Transverse colon (tissue), 4 donors: ENCODE data around the gene PTPRN2. TPM values are rescaled to one million over a fixed set of nuclear protein-coding genes. Genes with fewer than 3 reads are reported as not detected.

Experiments
- DNase-seq: peaks from one replicate; pipeline ENCODE4 v3.0.0-alpha.2; 2019
- H3K27ac ChIP-seq, 4 donors: fragments of 200-600 bp; sonication (generic); 2 replicates each; pipeline ENCODE4 v1.5.1; 2016 to 2018; ENCODE audit warnings: inconsistent platforms in 4 of 4
- H3K27me3 ChIP-seq: fragments of 200-600 bp; sonication (generic); 2 replicates; pipeline ENCODE4 v1.5.1; 2017; ENCODE audit warnings: inconsistent platforms
- H3K36me3 ChIP-seq, 4 donors: fragments of 200-600 bp; sonication (generic); 2 replicates each; pipeline ENCODE4 v1.5.1; 2017 to 2019; ENCODE audit warnings: inconsistent platforms in 4 of 4
- H3K4me1 ChIP-seq, 4 donors: fragments of 200-600 bp; sonication (generic); 2 replicates each; pipeline ENCODE4 v1.5.1; 2017 to 2020; ENCODE audit warnings: inconsistent platforms in 4 of 4
- H3K4me3 ChIP-seq, 4 donors: fragments of 200-600 bp; sonication (generic); 1 replicate in 1 of 4; 2 replicates in 3 of 4; pipeline versions ENCODE4 v1.5.1 to v1.6.1; 2017 to 2019; ENCODE audit warnings: inconsistent platforms in 4 of 4
- H3K9me3 ChIP-seq, 2 donors: fragments of 200-600 bp; sonication (generic); 2 replicates each; pipeline ENCODE4 v1.5.1; 2017 to 2019; ENCODE audit warnings: inconsistent platforms in 2 of 2
- CTCF ChIP-seq, 5 experiments: fragments of 200-600 bp in 3 of 5; fragments of 450-650 bp in 2 of 5; sonication (generic) in 3 of 5; IDR thresholded peaks; 1 replicate in 2 of 5; 2 replicates in 3 of 5; pipeline ENCODE4 v1.5.1; 2016 to 2017; ENCODE audit warnings: antibody characterized with exemption in 5 of 5, inconsistent platforms in 3 of 5, mild to moderate bottlenecking in 2 of 5, moderate library complexity in 1 of 5
- EP300 ChIP-seq: sonication (generic); formaldehyde crosslinking; IDR thresholded peaks from one replicate; pipeline ENCODE4 v1.6.1; 2017; ENCODE audit warnings: antibody characterized with exemption, low read depth
- POLR2A ChIP-seq: fragments of 450-650 bp; IDR thresholded peaks from one replicate; pipeline ENCODE4 v1.6.1; 2016; ENCODE audit warnings: antibody characterized with exemption, mild to moderate bottlenecking, moderate library complexity
- POLR2AphosphoS5 ChIP-seq, 3 donors: sonication (generic); formaldehyde crosslinking; IDR thresholded peaks; one replicate each; pipeline ENCODE4 v1.6.1; 2016; ENCODE audit warnings: antibody characterized with exemption in 3 of 3
- WGBS, 2 donors: methylation state at CpG; one replicate each; pipeline ENCODE4 v1.1.5; 2018; ENCODE audit warnings: low coverage in 1 of 2; 5-methylcytosine and 5-hydroxymethylcytosine counted together
- in situ Hi-C, 4 donors: fragments of 200-750 bp; cut with MboI; loops; one replicate each; pipeline versions ENCODE4 v1.15.0 to v1.15.1; 2017; ENCODE audit warnings: low sequenced_read_pairs in 3 of 4, low pct_ligation_motif_present in 1 of 4, low pct_unique_long_range_greater_than_20kb in 1 of 4
- intact Hi-C: fragments of 100-400 bp; cut with DNase I; formaldehyde crosslinking; loops from one replicate; pipeline ENCODE4 v1.15.1; 2023; ENCODE audit warnings: low total_unique reads
- total RNA-seq, 4 donors: library from RNA; depleted of rRNA; stranded (reverse); fragments of >200 nt; gene quantifications; one replicate each; pipeline ENCODE4 v1.1.0, GENCODE V29; 2016

The PTPRN2 gene
- total RNA-seq, 4 donors from 2014 or later = 15.4 to 31.1 (median 21.8) TPM

- Histone ChIP-seq H3K9me3 (no peaks in the 10 kb centered on the region), H3K4me3 (no peak overlapping the region), H3K36me3 (no peaks in the 10 kb centered on the region), H3K27ac (no peak overlapping the region), H3K4me1 (no peaks in the 10 kb centered on the region), H3K27me3 (no peaks in the 10 kb centered on the region)
- in situ Hi-C loops (no loop called here), intact Hi-C loops (no loop called here)
- TF ChIP-seq CTCF (IDR thresholded peaks at IDR 0.05) (no peak), POLR2A (no peak), POLR2AphosphoS5 (IDR thresholded peaks at IDR 0.05) (no peak), EP300 (no peak)
- 85 to 96% methylated on average over 4 to 13 of the region's 13 CpGs for WGBS, 2 donors
- DNase-seq = no peak
Observed at GRCh38 chr7:158329686-158330085, 257.9 kb downstream of the PTPRN2 start.

GRCh38 chr7:158329014-158329610 is 258.5 kb downstream of the PTPRN2 start:
- no peaks in the 10 kb centered on the region for H3K27me3 ChIP-seq
- no peaks in the 10 kb centered on the region for H3K9me3 ChIP-seq
- intact Hi-C loops = no loop called here
- DNase-seq = no peak
- in situ Hi-C loops = no loop called here
- 90% methylated on average over 28 of the region's 28 CpGs; no CpG with 5 or more reads in 1 of the 2 donors for WGBS, 2 donors
- H3K4me1 ChIP-seq = no peaks in the 10 kb centered on the region
- TF ChIP-seq EP300 (no peak), POLR2A (no peak), CTCF (IDR thresholded peaks at IDR 0.05) (no peak), POLR2AphosphoS5 (IDR thresholded peaks at IDR 0.05) (no peak)
- H3K36me3 ChIP-seq = no peaks in the 10 kb centered on the region
- H3K27ac ChIP-seq = no peak overlapping the region
- H3K4me3 ChIP-seq = no peak overlapping the region

GRCh38 chr7:158328376-158329013 is 259.1 kb downstream of the PTPRN2 start:
- Histone ChIP-seq H3K4me1 (no peaks in the 10 kb centered on the region), H3K27ac (no peak overlapping the region), H3K4me3 (no peak overlapping the region), H3K27me3 (no peaks in the 10 kb centered on the region), H3K9me3 (no peaks in the 10 kb centered on the region), H3K36me3 (no peaks in the 10 kb centered on the region)
- intact Hi-C loops (no loop called here), in situ Hi-C loops (no loop called here)
- TF ChIP-seq EP300 = no peak
- TF ChIP-seq POLR2A = no peak
- TF ChIP-seq CTCF (IDR thresholded peaks at IDR 0.05) = no peak
- no peak for TF ChIP-seq POLR2AphosphoS5 (IDR thresholded peaks at IDR 0.05)
- DNase-seq = no peak
- WGBS, 2 donors = 75% methylated on average over 15 of the region's 16 CpGs; no CpG with 5 or more reads in 1 of the 2 donors

- in situ Hi-C loops = no loop called here
- Histone ChIP-seq H3K27me3 (no peaks in the 10 kb centered on the region), H3K9me3 (no peaks in the 10 kb centered on the region), H3K4me3 (no peak overlapping the region), H3K27ac (no peak overlapping the region), H3K4me1 (no peaks in the 10 kb centered on the region), H3K36me3 (no peaks in the 10 kb centered on the region)
- TF ChIP-seq POLR2A (no peak), EP300 (no peak)
- no peak for DNase-seq
- intact Hi-C loops = no loop called here
- WGBS, 2 donors = 41% methylated on average over 5 of the region's 5 CpGs; no CpG with 5 or more reads in 1 of the 2 donors
Observed at GRCh38 chr7:158327571-158328180, 259.9 kb downstream of the PTPRN2 start.
